ENCODE measurements around the gene CLSTN2.

GRCh38 chr3:140487566-140487965, 552.6 kb downstream of the CLSTN2 start:
- TF ChIP-seq POLR2A (IDR thresholded peaks at IDR 0.05) (no peak), CTCF (IDR thresholded peaks at IDR 0.05) (no peak)

Measured in tibial nerve (tissue), 3 donors.